ENCODE measurements around the gene ADAM12.

Gene ADAM12

GRCh38 chr10:126207313-126207771 lies 180.9 kb downstream of the ADAM12 start:
- DNase-seq (ENCODE audit: low spot score), result no peak

GRCh38 chr10:126205486-126206205 lies 182.6 kb downstream of the ADAM12 start:
- DNase-seq (ENCODE audit: low spot score), result no peak
- no peak for TF ChIP-seq CTCF (IDR thresholded peaks at IDR 0.05; ENCODE audit: extremely low read depth, missing control alignments)

More at GRCh38 chr10:126207313-126207771, 180.9 kb downstream of the ADAM12 start:
- no peak for TF ChIP-seq CTCF (IDR thresholded peaks at IDR 0.05; ENCODE audit: extremely low read depth, missing control alignments)

DNA sequence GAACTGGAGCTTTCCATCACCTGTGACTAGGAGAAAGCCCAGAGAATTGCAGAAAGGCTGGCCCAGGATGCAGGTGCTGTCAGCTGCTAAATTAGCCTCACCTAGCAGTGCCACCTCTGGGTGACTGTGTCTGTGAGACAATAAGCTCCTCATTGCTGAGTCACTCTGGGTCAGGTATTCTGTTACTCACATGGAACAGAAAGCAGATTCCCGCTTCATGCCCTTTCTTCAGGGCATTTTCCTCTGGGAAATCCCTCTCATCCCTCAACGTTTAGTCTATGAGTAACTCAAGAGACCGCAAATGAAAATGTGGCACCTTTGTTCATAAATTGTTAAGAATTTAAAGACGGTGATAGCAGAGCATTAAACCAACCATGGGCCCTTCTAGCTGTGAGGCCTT lies 184.0 kb downstream of the ADAM12 start:
- no peak for DNase-seq (ENCODE audit: low spot score)
- no peak for TF ChIP-seq CTCF (IDR thresholded peaks at IDR 0.05; ENCODE audit: extremely low read depth, missing control alignments)

DNA sequence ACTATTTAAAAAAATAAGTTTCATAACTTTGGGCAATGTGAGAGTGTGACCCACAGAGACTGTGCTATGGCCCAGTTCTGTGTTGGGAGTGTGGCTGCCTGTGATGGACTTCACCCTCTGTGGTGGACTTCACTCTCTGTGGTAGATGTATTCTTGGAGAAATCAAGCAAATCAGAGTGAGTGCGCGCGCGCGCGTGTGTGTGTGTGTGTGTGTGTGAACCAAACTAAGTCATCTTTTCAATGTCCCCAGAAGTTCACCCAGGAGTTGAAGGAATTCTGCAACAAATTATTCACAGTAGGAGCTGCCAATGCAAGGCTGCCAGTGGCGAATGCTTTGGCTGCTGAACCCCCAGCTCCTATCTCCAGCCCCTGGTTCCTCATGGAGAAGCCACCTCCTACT lies 184.5 kb downstream of the ADAM12 start:
- no peak for TF ChIP-seq CTCF (IDR thresholded peaks at IDR 0.05; ENCODE audit: extremely low read depth, missing control alignments)
- no peak for DNase-seq (ENCODE audit: low spot score)

- TF ChIP-seq CTCF (IDR thresholded peaks at IDR 0.05; ENCODE audit: extremely low read depth, missing control alignments), result no peak
- DNase-seq (ENCODE audit: low spot score), result no peak
Observed at GRCh38 chr10:126201603-126202002, 186.7 kb downstream of the ADAM12 start.

DNA sequence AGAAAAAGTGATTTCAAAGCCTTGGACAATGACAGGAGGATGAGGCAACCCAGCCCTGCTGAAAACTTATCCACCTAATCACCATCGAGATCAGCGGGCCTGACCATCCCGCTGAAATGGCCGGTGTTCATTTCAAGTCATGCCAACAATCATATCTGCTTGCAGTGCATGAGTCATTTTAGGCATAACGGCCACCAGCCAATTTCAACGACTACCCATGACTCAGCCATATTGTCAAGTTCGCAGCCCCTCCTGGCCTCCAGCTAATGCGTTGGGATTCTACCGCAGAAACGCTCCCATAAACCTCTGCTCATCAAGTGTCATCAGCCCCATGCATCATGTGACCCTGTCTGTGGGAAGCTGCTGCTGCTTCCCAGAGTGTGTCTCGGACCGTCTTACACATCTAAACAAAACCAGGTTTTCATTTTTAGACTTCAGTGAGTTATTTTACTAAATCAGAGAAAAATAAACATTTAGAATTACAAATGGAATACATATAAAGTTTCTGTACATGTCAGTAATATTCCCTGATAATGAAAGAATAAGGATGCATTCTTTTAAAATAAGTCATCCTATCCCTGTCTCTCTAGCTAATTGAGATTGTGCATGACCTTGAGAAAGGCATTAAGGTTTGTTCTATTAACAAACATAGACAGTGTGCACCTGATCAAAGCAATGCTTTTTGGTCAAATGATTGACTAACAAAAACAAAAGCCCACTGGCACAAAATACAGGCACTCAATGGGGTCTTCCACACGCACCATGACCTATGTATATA lies 188.9 kb downstream of the ADAM12 start:
- TF ChIP-seq CTCF (IDR thresholded peaks at IDR 0.05; ENCODE audit: extremely low read depth, missing control alignments), result no peak
- DNase-seq (ENCODE audit: low spot score), result no peak

DNA sequence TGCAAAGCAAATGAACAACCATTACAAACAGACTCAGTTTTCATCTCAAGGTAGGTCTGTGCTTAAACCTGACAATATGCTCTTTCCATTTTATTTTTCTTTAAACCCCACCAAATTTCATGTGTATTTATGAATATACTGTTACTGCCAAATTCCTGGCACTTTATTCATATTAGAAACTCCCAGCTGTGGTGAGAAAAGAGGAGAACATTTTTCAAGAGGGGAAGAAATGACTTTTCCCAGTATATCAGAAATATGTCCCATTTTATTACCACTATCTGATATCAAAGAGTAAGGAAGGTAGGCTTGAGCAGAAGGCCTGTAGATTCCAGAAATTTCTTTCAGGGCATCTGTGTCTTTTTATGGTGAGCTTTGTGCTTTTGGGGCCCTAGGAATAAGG lies 189.6 kb downstream of the ADAM12 start:
- no peak for TF ChIP-seq CTCF (IDR thresholded peaks at IDR 0.05; ENCODE audit: extremely low read depth, missing control alignments)
- DNase-seq (ENCODE audit: low spot score), result no peak
